NCI-H1930 (cell line): Measurements from ENCODE around the gene SDC4.
A peak's percentile ranks its signal among the peaks of the same experiment; 100 is the strongest.

ENCODE experiments used
- DNase-seq, 2 experiments: peaks; one replicate each; lab custom pipeline; 2025; lab: John Stamatoyannopoulos, UW

SDC4 gene

GRCh38 chr20:45294659-45295058 lies 53.6 kb downstream of the SDC4 start:
- DNase-seq = no peak

GRCh38 chr20:45294003-45294368 lies 54.2 kb downstream of the SDC4 start:
- DNase-seq = no peak

GRCh38 chr20:45293041-45294002 lies 54.9 kb downstream of the SDC4 start:
- peak; percentile 81 to 83 for DNase-seq

GRCh38 chr20:45292343-45292742 lies 55.9 kb downstream of the SDC4 start:
- DNase-seq = no peak

- DNase-seq = no peak
Measured at GRCh38 chr20:45291526-45291925, 56.7 kb downstream of the SDC4 start.

GRCh38 chr20:45290677-45291355 lies 57.4 kb downstream of the SDC4 start:
- peak; percentile 75 to 86 for DNase-seq

- no peak for DNase-seq
Measured at GRCh38 chr20:45289942-45290676, 58.1 kb downstream of the SDC4 start.

- DNase-seq = no peak
Measured at GRCh38 chr20:45288860-45289259, 59.4 kb downstream of the SDC4 start.

- no peak for DNase-seq
Measured at GRCh38 chr20:45288376-45288775, 59.8 kb downstream of the SDC4 start.

GRCh38 chr20:45283551-45284057 lies 64.6 kb downstream of the SDC4 start:
- DNase-seq = no peak

GRCh38 chr20:45282700-45283550 lies 65.3 kb downstream of the SDC4 start:
- no peak for DNase-seq

- no peak for DNase-seq
Measured at GRCh38 chr20:45279992-45280391, 68.2 kb downstream of the SDC4 start.

- DNase-seq = no peak
Measured at GRCh38 chr20:45275338-45275737, 72.9 kb downstream of the SDC4 start.
